ENCODE data around the gene ASB3.

GRCh38 chr2:53769318-53769945 is 17.3 kb downstream of the ASB3 start:
- TF ChIP-seq CTCF (IDR thresholded peaks at IDR 0.05) (no peak), POLR2A (IDR thresholded peaks at IDR 0.05) (no peak)
